Progenitor cell of endocrine pancreas (in vitro differentiated cells): ENCODE measurements around the gene TAF15. TPM values are rescaled to one million over a fixed set of nuclear protein-coding genes. Genes with fewer than 3 reads are reported as not detected.
A peak's percentile ranks its signal among the peaks of the same experiment; 100 is the strongest.

Experiments used
- DNase-seq: peaks from one replicate; pipeline ENCODE4 v3.0.0; 2021; ENCODE audit warnings: low spot score; ENCODE audit not compliant: unreplicated experiment
- H3K27ac Mint-ChIP-seq: 2 replicates; pipeline ENCODE4 v1.8.0; 2021; ENCODE audit warnings: mild to moderate bottlenecking, moderate library complexity, mixed read lengths
- H3K27me3 Mint-ChIP-seq: 2 replicates; pipeline ENCODE4 v1.8.0; 2021; ENCODE audit warnings: mixed read lengths
- H3K36me3 Mint-ChIP-seq: 2 replicates; pipeline ENCODE4 v1.8.0; 2022; ENCODE audit warnings: mixed read lengths; ENCODE audit not compliant: insufficient read depth
- H3K4me1 Mint-ChIP-seq: 2 replicates; pipeline ENCODE4 v1.8.0; 2021; ENCODE audit warnings: low read depth, mixed read lengths
- H3K4me3 Mint-ChIP-seq: 2 replicates; pipeline ENCODE4 v1.8.0; 2021; ENCODE audit warnings: low read depth, mild to moderate bottlenecking, moderate library complexity, mixed read lengths
- H3K9me3 Mint-ChIP-seq: 2 replicates; pipeline ENCODE4 v1.8.0; 2021; ENCODE audit warnings: low read depth, mixed read lengths
- total RNA-seq: library from RNA; stranded (reverse); gene quantifications from 2 replicates; pipeline ENCODE4 v1.2.1, GENCODE V29; 2021
- TF ChIP-seq, protein P1 (sequence below): fragments of 200-600 bp; sonication (generic); IDR thresholded peaks from one replicate; pipeline ENCODE4 v1.5.0; 2021; ENCODE audit warnings: antibody characterized with exemption, mild to moderate bottlenecking; ENCODE audit not compliant: unreplicated experiment

Gene TAF15
- total RNA-seq, 1 donor from 2014 or later, result 287 TPM

DNA sequence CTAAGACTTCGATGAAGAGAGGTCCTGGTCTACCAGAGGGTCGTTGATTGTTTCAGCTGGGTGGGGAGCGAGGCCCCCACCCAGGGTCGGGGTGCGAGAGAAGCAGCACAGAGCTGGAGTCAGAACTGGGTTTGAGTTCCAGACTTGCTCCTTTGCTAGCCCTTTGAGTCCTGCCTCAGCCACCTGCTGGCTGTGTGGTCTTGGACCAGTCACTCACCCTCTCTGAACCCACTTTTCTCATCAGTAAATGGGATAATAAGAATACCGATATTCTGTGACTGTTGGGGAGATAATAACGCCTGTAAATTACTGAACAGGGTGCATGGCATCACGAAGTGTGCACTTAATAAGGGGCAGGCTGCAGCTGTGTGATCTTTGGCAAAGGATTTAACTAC lies 13.4 kb upstream of the TAF15 start:
- TF ChIP-seq, protein P1, sequence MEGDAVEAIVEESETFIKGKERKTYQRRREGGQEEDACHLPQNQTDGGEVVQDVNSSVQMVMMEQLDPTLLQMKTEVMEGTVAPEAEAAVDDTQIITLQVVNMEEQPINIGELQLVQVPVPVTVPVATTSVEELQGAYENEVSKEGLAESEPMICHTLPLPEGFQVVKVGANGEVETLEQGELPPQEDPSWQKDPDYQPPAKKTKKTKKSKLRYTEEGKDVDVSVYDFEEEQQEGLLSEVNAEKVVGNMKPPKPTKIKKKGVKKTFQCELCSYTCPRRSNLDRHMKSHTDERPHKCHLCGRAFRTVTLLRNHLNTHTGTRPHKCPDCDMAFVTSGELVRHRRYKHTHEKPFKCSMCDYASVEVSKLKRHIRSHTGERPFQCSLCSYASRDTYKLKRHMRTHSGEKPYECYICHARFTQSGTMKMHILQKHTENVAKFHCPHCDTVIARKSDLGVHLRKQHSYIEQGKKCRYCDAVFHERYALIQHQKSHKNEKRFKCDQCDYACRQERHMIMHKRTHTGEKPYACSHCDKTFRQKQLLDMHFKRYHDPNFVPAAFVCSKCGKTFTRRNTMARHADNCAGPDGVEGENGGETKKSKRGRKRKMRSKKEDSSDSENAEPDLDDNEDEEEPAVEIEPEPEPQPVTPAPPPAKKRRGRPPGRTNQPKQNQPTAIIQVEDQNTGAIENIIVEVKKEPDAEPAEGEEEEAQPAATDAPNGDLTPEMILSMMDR, result no peak
- Mint-ChIP-seq H3K4me3 (peak overlapping the region; percentile 49), H3K36me3 (no peaks in the 10 kb centered on the region), H3K27me3 (peaks cover 91% of the 10 kb centered on the region), H3K9me3 (no peaks in the 10 kb centered on the region), H3K4me1 (no peaks in the 10 kb centered on the region), H3K27ac (no peak overlapping the region)
- DNase-seq, result no peak

DNA sequence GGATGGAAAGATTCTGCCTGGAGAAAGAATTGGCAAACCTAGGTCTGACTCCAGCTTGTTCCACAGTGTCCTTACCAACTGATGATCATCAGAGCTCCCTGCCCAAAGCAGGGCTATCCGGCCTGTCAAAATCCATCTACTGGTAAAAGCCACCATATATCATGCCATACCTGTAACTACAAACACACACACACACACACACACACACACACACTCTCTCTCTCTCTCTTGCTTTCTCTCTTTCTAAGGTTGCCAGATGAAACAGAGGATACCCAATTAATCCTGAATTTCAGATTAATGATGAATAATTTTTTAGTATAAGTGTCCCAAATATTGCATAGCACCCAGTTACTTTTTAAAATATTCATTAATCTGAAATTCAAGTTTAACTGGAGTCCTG lies 12.3 kb upstream of the TAF15 start:
- Mint-ChIP-seq H3K27ac (no peak overlapping the region), H3K27me3 (peaks cover 90% of the 10 kb centered on the region), H3K9me3 (no peaks in the 10 kb centered on the region), H3K36me3 (no peaks in the 10 kb centered on the region), H3K4me3 (no peak overlapping the region), H3K4me1 (no peaks in the 10 kb centered on the region)
- DNase-seq, result no peak
- TF ChIP-seq, protein P1, result no peak

DNA sequence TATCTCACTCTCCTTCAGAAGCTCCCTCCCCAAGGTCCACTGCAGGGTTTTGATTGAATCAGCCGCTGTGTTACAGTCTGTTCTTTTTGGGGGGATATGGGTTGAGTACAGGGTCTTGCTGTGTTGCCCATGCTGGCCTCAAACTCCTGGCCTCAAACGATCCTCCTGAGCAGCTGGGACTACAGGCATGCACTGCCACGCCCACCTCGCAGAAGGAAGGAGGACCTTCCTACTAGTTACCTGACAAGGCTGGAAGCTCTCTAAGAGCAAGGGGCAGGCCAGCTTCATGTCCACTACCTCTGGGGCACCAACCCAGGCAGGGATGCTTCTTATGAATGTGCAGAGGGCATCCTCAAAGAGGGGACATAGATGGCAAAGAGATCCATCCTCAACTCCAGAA lies 11.9 kb upstream of the TAF15 start:
- H3K36me3 Mint-ChIP-seq, result no peaks in the 10 kb centered on the region
- TF ChIP-seq, protein P1, result no peak
- no peaks in the 10 kb centered on the region for H3K9me3 Mint-ChIP-seq
- no peaks in the 10 kb centered on the region for H3K4me1 Mint-ChIP-seq
- H3K4me3 Mint-ChIP-seq, result no peak overlapping the region
- H3K27me3 Mint-ChIP-seq, result peaks cover 86% of the 10 kb centered on the region
- no peak overlapping the region for H3K27ac Mint-ChIP-seq
- DNase-seq, result no peak

DNA sequence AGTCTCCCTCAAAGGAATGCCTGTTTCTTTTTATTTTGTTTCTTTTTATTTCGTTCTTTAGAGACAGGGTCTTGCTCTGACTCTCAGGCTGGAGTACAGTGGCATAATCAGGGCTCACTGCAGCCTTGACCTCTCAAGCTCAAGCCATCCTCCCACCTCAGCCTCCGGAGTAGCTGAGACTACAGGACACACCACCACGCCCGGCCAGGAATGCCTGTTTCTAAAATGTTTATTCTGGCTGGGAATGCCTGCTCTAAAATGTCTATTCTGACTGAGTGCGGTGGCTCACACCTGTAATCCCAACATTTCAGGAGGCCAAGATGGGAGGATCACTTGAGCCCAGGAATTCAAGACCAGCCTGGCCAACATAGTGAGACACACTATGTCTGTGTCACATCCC lies 11.4 kb upstream of the TAF15 start:
- Mint-ChIP-seq H3K4me3 (no peak overlapping the region), H3K36me3 (no peaks in the 10 kb centered on the region), H3K27me3 (peaks cover 80% of the 10 kb centered on the region), H3K9me3 (no peaks in the 10 kb centered on the region), H3K4me1 (no peaks in the 10 kb centered on the region), H3K27ac (no peak overlapping the region)
- TF ChIP-seq, protein P1, result no peak
- DNase-seq, result no peak

DNA sequence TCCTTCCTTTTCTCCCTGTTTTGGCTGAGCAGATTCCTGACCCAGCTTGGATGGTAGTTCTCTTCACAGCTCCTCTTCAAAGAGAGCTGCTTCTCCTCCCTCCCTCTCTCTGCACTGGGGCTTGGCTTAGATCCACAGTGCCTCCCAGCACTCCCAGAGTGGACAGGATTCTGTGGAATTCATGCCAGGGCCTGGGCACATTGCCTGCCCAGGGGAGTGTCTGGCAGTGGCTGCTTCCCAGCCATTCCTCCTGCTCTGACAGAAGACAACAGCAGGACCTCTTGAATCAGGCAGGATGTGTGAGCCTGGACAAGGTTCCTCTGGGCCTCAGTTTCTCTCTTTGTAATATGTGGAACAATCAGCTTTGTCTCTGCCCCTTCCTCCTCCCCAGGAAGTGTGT lies 9.3 kb upstream of the TAF15 start:
- Mint-ChIP-seq H3K27me3 (peaks cover 60% of the 10 kb centered on the region), H3K27ac (no peak overlapping the region)

More for the DNA sequence above, 9.3 kb upstream of the TAF15 start:
- Mint-ChIP-seq H3K9me3 (no peaks in the 10 kb centered on the region), H3K36me3 (no peaks in the 10 kb centered on the region), H3K4me3 (no peak overlapping the region), H3K4me1 (no peaks in the 10 kb centered on the region)
- TF ChIP-seq, protein P1, result no peak
- DNase-seq, result no peak
